ENCODE data around the gene TNFAIP8.

The TNFAIP8 gene

DNA sequence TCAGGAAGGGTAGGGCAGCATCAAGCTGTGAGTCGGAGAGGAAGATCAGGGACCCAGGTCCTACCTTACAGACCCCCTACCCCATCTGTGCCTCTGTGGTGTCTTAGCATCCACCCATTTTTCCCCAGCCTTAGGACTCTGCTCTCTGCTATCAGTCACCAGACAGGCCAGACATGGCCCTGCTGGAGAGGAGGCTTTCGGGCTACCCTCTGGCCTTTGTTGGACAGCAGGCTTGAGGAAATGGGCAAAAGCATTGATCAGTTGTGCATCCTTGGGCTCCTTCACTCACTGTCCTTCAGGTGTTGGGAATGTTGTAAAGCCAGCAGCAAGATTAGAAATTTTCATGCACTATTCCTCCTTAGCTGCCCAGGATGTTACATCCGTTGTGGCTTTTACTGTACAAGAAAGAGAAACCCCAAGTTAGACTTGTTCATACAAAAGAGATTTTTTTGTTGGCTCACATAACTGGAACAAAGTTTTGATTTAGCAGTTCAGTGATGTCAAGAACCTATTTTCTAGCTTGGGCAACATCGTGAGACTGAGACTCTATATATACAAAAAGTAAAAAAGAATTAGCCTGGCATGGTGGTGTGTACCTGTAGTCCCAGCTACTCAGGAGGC is 17.4 kb upstream of the TNFAIP8 start:
- H3K9ac ChIP-seq: peak overlapping the region in 10 of 11 experiments; percentile 50 to 81 (median 74); a peak in 18 of 22 replicates

DNA sequence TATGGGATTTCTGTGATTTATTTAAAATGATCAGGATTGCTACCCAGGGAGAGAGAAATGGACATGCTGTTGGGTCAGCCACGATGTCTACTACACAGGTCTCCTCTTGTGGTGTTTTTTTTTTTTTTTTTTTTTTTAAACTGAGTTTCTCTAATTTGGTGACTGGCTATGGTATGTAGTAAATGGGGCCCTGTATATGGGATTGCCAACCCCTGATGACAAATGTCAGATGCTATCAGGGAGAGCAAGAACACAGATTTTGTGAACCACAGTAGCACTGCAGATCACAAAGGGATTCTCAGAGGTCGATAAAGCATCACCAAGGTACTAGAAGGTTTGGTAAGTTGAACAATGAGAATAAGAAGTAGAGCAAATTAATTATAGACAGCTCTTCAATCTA is 16.5 kb upstream of the TNFAIP8 start:
- Histone ChIP-seq H3K4me3 (no peak overlapping the region; a peak in 1 of 20 replicates), H3K36me3 (peaks cover 0 to 9% (median 0%) of the 10 kb centered on the region in 11 experiments; a peak in 7 of 22 replicates), H3K27me3 (no peaks in the 10 kb centered on the region), H3K4me2 (peak overlapping the region; percentile 76 to 97 (median 92)), H3K9me3 (replicated peaks in 1 of 11) (peaks cover 0 to 12% (median 4%) of the 10 kb centered on the region in 11 experiments; a peak in 10 of 22 replicates), H4K20me1 (no peaks in the 10 kb centered on the region), H3K4me1 (peaks cover 89 to 100% (median 99%) of the 10 kb centered on the region in 10 experiments), H3K9ac (peak overlapping the region in 9 of 11 experiments; percentile 54 to 81 (median 75); a peak in 14 of 22 replicates), H3K27ac (peak overlapping the region in 10 of 11 experiments; percentile 85 to 96 (median 93); a peak in 20 of 22 replicates)
- no peak for TF ChIP-seq Cebpa-rat (IDR thresholded peaks at IDR 0.05)

More for the DNA sequence above, 17.4 kb upstream of the TNFAIP8 start:
- Histone ChIP-seq H3K4me2 (peak overlapping the region; percentile 76 to 97 (median 92)), H3K4me3 (peak overlapping the region in 3 of 10 experiments; percentile 7 to 32 (median 15); a peak in 2 of 20 replicates), H3K4me1 (peaks cover 92 to 97% (median 95%) of the 10 kb centered on the region in 10 experiments), H3K27me3 (no peaks in the 10 kb centered on the region), H3K27ac (peak overlapping the region; percentile 21 to 96 (median 93); a peak in 20 of 22 replicates), H3K9me3 (replicated peaks in 1 of 11) (peaks cover 0 to 4% (median 0%) of the 10 kb centered on the region in 11 experiments; a peak in 4 of 22 replicates), H3K36me3 (peaks cover 0 to 4% (median 0%) of the 10 kb centered on the region in 11 experiments; a peak in 5 of 22 replicates), H4K20me1 (peaks cover 0 to 1% (median 0%) of the 10 kb centered on the region in 11 experiments; a peak in 2 of 22 replicates)
- TF ChIP-seq Cebpa-rat (IDR thresholded peaks at IDR 0.05): no peak

DNA sequence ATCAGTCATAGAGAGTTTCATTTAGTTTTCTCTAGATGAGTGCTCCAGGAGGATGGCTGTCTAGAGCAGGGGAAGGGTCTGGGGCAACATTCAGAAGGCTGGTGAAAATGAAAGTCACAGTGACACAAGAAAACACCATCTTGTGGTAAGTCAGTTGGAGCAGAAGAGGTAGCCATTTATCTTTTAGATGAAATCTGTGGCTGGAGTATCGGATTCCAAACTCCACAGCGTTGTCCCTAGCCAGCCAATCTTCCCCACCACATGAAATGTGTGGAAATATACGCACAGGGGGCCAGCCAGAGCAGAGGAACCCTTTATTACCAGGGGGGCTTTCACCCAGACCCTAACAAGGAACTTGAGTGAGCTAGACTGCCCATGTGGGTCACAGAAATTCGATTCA is 15.9 kb upstream of the TNFAIP8 start:
- Histone ChIP-seq H3K27ac (peak overlapping the region; percentile 77 to 96 (median 93); a peak in 21 of 22 replicates), H3K9ac (peak overlapping the region; percentile 53 to 81 (median 75); a peak in 20 of 22 replicates)

DNA sequence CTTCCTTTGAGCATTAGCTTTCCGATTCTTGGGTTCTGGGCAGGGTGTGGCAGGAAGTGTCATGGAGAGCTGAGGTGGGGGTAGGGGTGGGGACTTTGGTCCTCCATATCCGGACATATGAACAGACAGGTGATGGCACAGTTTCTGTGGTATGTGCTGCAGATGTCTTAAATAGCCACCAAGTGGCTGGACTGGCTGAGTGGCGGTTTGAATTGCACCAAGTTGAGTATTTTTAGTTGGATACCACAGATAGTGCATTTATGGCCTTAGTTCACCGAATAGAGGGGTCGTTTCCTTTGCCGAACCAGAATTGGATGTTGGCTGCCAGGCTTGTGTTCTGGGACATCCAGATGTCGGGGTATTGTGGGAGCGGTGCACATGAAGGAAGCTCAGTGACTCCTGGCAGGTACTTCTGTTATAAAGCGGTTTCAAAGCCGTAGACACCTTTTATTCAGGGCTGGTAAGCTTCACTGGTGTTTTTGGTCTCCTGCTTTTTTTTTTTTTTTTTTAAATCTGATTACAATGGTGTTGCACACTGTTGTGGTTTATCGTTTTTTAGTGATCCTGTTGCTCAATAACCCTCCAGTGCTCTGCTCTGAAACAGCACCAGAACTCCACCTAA is 15.1 kb upstream of the TNFAIP8 start:
- Histone ChIP-seq H3K4me3 (peak overlapping the region; percentile 3 to 49 (median 34); a peak in 17 of 20 replicates), H3K9ac (peak overlapping the region; percentile 68 to 81 (median 75))

More for the DNA sequence above, 15.9 kb upstream of the TNFAIP8 start:
- Histone ChIP-seq H3K4me3 (peak overlapping the region; percentile 3 to 49 (median 34); a peak in 16 of 20 replicates), H3K9me3 (replicated peaks in 1 of 11) (peaks cover 0 to 13% (median 6%) of the 10 kb centered on the region in 11 experiments; a peak in 10 of 22 replicates), H3K4me1 (peaks cover 83 to 100% (median 95%) of the 10 kb centered on the region in 10 experiments), H4K20me1 (no peaks in the 10 kb centered on the region), H3K36me3 (peaks cover 0 to 12% (median 0%) of the 10 kb centered on the region in 11 experiments; a peak in 7 of 22 replicates), H3K4me2 (peak overlapping the region; percentile 76 to 97 (median 92)), H3K27me3 (no peaks in the 10 kb centered on the region)
- TF ChIP-seq Cebpa-rat (IDR thresholded peaks at IDR 0.05): peak in 2 of 11 experiments; percentile 25 to 69; a peak in 2 of 22 replicates

DNA sequence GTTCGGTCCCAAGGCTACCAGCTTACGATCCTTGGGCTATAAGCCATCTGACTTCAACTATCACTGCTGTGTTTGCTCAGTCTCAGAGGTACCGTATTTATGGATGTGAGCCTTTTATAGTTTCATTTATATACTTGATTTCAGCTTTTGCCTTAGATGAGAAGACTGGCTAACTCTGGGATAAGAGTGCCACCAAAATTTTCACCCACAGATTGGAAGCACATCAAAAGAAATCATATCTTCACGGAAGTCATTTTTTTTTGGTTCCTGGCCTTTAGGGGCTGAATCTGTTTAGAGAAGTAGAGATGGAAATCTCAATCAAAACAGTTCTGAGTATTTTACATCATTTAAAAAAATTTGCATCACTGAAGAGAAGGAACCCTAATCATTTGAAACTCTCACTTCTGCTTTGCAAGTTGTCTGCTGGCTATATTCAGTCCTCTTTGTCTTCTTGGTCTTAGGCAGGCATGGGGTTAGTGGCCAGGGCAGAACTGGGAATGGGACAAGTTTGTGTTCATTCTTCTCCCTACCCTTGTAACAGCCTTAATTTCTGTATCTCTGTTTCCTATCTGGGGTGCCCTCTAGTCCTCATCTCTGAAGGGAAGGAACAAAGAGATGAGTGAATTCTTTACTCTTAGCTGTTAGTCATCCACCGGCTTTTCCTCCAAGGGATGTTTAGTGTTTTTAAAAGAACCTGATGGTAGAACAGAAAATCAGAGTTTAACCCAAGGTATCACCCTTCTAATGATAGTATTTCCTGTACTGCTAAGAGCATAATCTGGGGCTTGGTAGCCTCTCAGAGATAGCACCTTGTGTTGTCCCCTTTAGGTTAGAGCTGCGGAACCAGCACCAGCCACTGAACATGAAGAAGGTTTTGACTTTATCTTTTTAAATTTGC is 14.1 kb upstream of the TNFAIP8 start:
- Histone ChIP-seq H3K4me1 (peaks cover 81 to 100% (median 93%) of the 10 kb centered on the region in 10 experiments), H3K27me3 (no peaks in the 10 kb centered on the region), H3K27ac (peak overlapping the region; percentile 77 to 96 (median 93)), H4K20me1 (peaks cover 0 to 5% (median 0%) of the 10 kb centered on the region in 11 experiments; a peak in 1 of 22 replicates), H3K4me3 (peak overlapping the region in 8 of 10 experiments; percentile 3 to 49 (median 34); a peak in 11 of 20 replicates), H3K36me3 (peaks cover 0 to 12% (median 0%) of the 10 kb centered on the region in 11 experiments; a peak in 6 of 22 replicates), H3K9me3 (replicated peaks in 1 of 11) (peaks cover 0 to 19% (median 6%) of the 10 kb centered on the region in 11 experiments; a peak in 11 of 22 replicates), H3K4me2 (peak overlapping the region; percentile 76 to 97 (median 92)), H3K9ac (peak overlapping the region; percentile 68 to 81 (median 75))
- TF ChIP-seq Cebpa-rat (IDR thresholded peaks at IDR 0.05): 0 out of 22 replicates have a peak, but pooled peaks of 1 of the 11 experiments have one; percentile 9

More for the DNA sequence above, 15.1 kb upstream of the TNFAIP8 start:
- Histone ChIP-seq H3K27me3 (no peaks in the 10 kb centered on the region), H3K9me3 (replicated peaks in 1 of 11) (peaks cover 0 to 13% (median 6%) of the 10 kb centered on the region in 11 experiments; a peak in 10 of 22 replicates), H3K27ac (peak overlapping the region; percentile 77 to 96 (median 93)), H3K36me3 (peaks cover 0 to 12% (median 0%) of the 10 kb centered on the region in 11 experiments; a peak in 6 of 22 replicates), H4K20me1 (no peaks in the 10 kb centered on the region), H3K4me1 (peaks cover 81 to 100% (median 93%) of the 10 kb centered on the region in 10 experiments), H3K4me2 (peak overlapping the region; percentile 76 to 97 (median 92))
- peak in 5 of 11 experiments; percentile 31 to 71 (median 45); a peak in 4 of 22 replicates for TF ChIP-seq Cebpa-rat (IDR thresholded peaks at IDR 0.05)

DNA sequence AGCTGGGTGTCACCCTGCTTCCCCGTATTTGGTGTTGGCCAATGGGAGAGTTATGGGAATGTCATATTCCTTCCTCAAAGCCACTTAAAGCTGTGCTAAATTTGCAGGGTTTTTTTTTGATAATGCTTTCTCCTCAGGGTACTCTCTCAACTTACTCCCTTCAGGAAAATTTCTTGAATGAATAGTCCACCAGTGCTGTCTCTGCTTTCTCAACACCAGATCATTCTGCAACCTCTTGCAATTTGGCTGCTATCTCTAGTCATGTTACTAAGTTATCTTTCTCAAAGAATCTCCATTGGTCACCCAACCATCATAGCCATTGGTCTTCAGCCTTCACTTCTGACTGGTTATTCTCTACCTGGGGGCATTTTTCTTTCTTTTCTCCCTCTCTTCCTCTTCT is 13.4 kb upstream of the TNFAIP8 start:
- Histone ChIP-seq H3K4me1 (peaks cover 81 to 99% (median 93%) of the 10 kb centered on the region in 10 experiments), H3K4me3 (peak overlapping the region in 2 of 10 experiments; percentile 8 to 27; a peak in 1 of 20 replicates), H3K4me2 (peak overlapping the region; percentile 76 to 97 (median 92))

DNA sequence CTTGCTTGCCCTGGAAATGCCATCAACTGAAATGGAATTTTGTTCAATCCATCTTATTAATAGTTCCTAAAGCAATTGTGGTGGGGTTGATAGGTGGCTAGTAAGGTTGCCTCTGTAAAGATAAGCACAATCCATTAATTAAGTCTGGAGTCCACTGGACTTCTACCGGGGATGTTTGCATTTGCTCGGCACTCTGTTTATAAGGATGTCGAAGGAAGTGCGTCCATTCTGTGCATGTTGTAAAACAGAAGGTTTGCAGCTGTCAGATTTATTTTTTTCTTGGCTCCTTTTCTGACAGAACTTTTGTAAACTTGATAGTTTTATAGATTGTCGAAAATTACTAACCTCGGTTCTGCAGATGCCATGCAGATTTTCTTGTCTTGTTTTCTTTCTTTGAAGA is 12.8 kb upstream of the TNFAIP8 start:
- Histone ChIP-seq H4K20me1 (peaks cover 0 to 12% (median 0%) of the 10 kb centered on the region in 11 experiments; a peak in 1 of 22 replicates), H3K4me2 (peak overlapping the region; percentile 76 to 97 (median 92)), H3K9ac (0 out of 22 replicates have a peak overlapping the region, but pooled peaks of 2 of the 11 experiments have one; percentile 75 to 79), H3K27ac (peak overlapping the region; percentile 77 to 96 (median 93); a peak in 19 of 22 replicates), H3K27me3 (no peaks in the 10 kb centered on the region), H3K9me3 (replicated peaks in 1 of 11) (peaks cover 0 to 19% (median 6%) of the 10 kb centered on the region in 11 experiments; a peak in 11 of 22 replicates), H3K36me3 (peaks cover 0 to 12% (median 4%) of the 10 kb centered on the region in 11 experiments; a peak in 6 of 22 replicates), H3K4me3 (no peak overlapping the region), H3K4me1 (peaks cover 81 to 99% (median 93%) of the 10 kb centered on the region in 10 experiments)
- no peak for TF ChIP-seq Cebpa-rat (IDR thresholded peaks at IDR 0.05)

More for the DNA sequence above, 13.4 kb upstream of the TNFAIP8 start:
- H3K9me3 ChIP-seq (replicated peaks in 1 of 11): peaks cover 0 to 19% (median 6%) of the 10 kb centered on the region in 11 experiments; a peak in 11 of 22 replicates
- H3K36me3 ChIP-seq: peaks cover 0 to 12% (median 0%) of the 10 kb centered on the region in 11 experiments; a peak in 6 of 22 replicates
- H4K20me1 ChIP-seq: peaks cover 0 to 8% (median 0%) of the 10 kb centered on the region in 11 experiments; a peak in 1 of 22 replicates
- TF ChIP-seq Cebpa-rat (IDR thresholded peaks at IDR 0.05): no peak
- peak overlapping the region; percentile 10 to 81 (median 75); a peak in 17 of 22 replicates for H3K9ac ChIP-seq
- no peaks in the 10 kb centered on the region for H3K27me3 ChIP-seq
- peak overlapping the region; percentile 77 to 96 (median 93); a peak in 21 of 22 replicates for H3K27ac ChIP-seq
